ENCODE data around the gene SRR.
"Not testable (repeated sequence)": the region's sequence is repeated elsewhere in the genome, so short reads cannot be mapped to it uniquely, and the experiment has no call there.

GRCh38 chr17:2258830-2259229 is 44.9 kb upstream of the SRR start:
- not testable (repeated sequence) for TF ChIP-seq CTCF (conservative IDR thresholded peaks at IDR 0.05; ENCODE audit: low read depth, low read length); EZH2 (IDR thresholded peaks at IDR 0.05; ENCODE audit: borderline replicate concordance, low read depth, low read length, poor library complexity, severe bottlenecking)

All from A673 (cell line).